ENCODE results near the gene TFDP2. TPM values are rescaled to one million over a fixed set of nuclear protein-coding genes. Genes with fewer than 3 reads are reported as not detected.

Gene TFDP2

GRCh38 chr3:141894524-141895176 is 254.7 kb downstream of the TFDP2 start:
- Histone ChIP-seq H4K8ac (ENCODE audit: low read length) (no peak overlapping the region), H3K4me3 (ENCODE audit: insufficient read depth in 1 of 2, low read depth in 1 of 2, low read length in 2 of 2) (no peak overlapping the region), H3K23ac (ENCODE audit: low read length in 2 of 2) (no peak overlapping the region), H3K9me3 (ENCODE audit: control insufficient read depth, low read length) (no peaks in the 10 kb centered on the region), H3K4ac (ENCODE audit: low read depth in 1 of 2, low read length in 2 of 2) (no peak overlapping the region), H3K4me1 (ENCODE audit: control insufficient read depth, insufficient read depth, low read depth, low read length) (peaks cover 3% of the 10 kb centered on the region), H2BK12ac (ENCODE audit: low read length in 2 of 2) (no peak overlapping the region), H2AFZ (ENCODE audit: low read depth, low read length) (no peak overlapping the region), H2BK120ac (ENCODE audit: low read depth, low read length) (no peak overlapping the region), H3K27me3 (ENCODE audit: control insufficient read depth in 1 of 2, insufficient read depth in 1 of 2, low read length in 2 of 2) (no peaks in the 10 kb centered on the region), H4K91ac (ENCODE audit: low read length) (no peak overlapping the region), H3K36me3 (ENCODE audit: control insufficient read depth in 1 of 2, insufficient read depth in 2 of 2, low read depth in 1 of 2, low read length in 2 of 2) (peaks cover 7 to 12% of the 10 kb centered on the region in 2 experiments), H3K9ac (ENCODE audit: low read length) (peak overlapping the region; percentile 30), H2AK5ac (ENCODE audit: low read length, severe bottlenecking) (no peak overlapping the region), H3K14ac (ENCODE audit: low read length in 2 of 2) (no peak overlapping the region), H3K4me2 (ENCODE audit: low read length, poor library complexity, severe bottlenecking) (no peak overlapping the region), H3K18ac (ENCODE audit: low read depth in 1 of 2, low read length in 2 of 2) (peak overlapping the region in 1 of 2 experiments; percentile 34), H3K27ac (ENCODE audit: low read length, poor library complexity, severe bottlenecking) (no peak overlapping the region), H2BK15ac (ENCODE audit: low read depth, poor library complexity, severe bottlenecking) (no peak overlapping the region), H2BK5ac (ENCODE audit: low read depth, low read length, poor library complexity, severe bottlenecking) (no peak overlapping the region), H3K79me1 (replicated peaks; ENCODE audit: low read length, poor library complexity, severe bottlenecking) (peaks cover 4% of the 10 kb centered on the region)
- DNase-seq: peak; percentile 91
- WGBS: 33% methylated on average over 4 of the region's 5 CpGs

Small RNA genes within 50 kb of the gene (small RNA-seq; reads per million reads assigned to genes)
- gene RNU6-425P (ENCODE audit: low read depth) (not detected), gene RNU6-509P (ENCODE audit: low read depth) (not detected)
